ENCODE data around the gene FAXDC2. TPM values are rescaled to one million over a fixed set of nuclear protein-coding genes. Genes with fewer than 3 reads are reported as not detected.
A peak's percentile ranks its signal among the peaks of the same experiment; 100 is the strongest.

The FAXDC2 gene
- total RNA-seq, 2 donors from 2014 or later = 43.9 to 70.5 TPM

DNA sequence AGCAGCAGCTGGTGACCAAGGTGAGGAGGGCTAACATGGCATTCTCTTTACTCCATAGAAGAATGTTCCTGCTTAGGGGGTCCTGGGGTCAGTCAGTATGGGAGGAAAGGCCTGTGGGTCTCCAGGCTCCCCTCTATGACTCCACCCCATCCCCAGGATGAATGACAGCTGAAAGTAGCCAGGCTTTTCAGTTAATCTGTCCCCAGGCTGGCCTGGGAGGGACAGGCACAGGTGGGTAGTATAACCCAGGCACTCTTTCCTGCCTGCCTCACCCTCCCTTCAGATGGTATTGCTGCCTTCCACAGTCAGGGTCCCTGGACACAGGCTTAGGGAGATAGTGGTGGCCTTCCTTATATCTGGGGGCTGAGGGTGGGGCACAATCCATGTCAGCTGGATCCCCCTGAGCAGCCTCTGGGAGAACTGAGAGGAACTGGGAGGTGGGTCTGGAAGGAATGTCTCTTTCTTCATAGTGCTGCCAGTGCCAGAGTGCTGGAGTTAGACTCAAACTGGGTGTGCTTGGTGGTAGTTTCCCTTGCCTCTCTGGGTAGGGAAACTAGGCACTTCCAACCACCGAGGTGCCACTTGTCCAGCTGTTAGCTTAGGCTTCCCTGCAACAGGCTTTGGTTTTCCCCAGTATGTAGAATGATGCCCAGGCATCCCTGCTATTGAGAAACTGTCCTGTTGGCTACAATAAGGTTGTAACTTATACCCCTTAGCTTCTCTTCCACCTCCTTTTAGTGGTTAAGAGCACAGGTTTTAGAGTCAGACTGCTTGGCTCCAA is 67.4 kb downstream of the FAXDC2 start:
- H3K27ac ChIP-seq = peak overlapping the region in 1 of 2 donors; percentile 8
- H3K36me3 ChIP-seq = no peaks in the 10 kb centered on the region
- TF ChIP-seq, protein P1, sequence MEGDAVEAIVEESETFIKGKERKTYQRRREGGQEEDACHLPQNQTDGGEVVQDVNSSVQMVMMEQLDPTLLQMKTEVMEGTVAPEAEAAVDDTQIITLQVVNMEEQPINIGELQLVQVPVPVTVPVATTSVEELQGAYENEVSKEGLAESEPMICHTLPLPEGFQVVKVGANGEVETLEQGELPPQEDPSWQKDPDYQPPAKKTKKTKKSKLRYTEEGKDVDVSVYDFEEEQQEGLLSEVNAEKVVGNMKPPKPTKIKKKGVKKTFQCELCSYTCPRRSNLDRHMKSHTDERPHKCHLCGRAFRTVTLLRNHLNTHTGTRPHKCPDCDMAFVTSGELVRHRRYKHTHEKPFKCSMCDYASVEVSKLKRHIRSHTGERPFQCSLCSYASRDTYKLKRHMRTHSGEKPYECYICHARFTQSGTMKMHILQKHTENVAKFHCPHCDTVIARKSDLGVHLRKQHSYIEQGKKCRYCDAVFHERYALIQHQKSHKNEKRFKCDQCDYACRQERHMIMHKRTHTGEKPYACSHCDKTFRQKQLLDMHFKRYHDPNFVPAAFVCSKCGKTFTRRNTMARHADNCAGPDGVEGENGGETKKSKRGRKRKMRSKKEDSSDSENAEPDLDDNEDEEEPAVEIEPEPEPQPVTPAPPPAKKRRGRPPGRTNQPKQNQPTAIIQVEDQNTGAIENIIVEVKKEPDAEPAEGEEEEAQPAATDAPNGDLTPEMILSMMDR (IDR thresholded peaks at IDR 0.05) = no peak
- ATAC-seq (ENCODE audit: insufficient number of reproducible peaks, low FRiP score, low read depth) (no peak), DNase-seq (ENCODE audit: low spot score) (no peak)
- H3K9me3 ChIP-seq = no peaks in the 10 kb centered on the region
- no peak overlapping the region for H3K4me3 ChIP-seq
- H3K4me1 ChIP-seq (ENCODE audit: control insufficient read depth in 1 of 2, low read depth in 2 of 2) = peaks cover 27 to 95% of the 10 kb centered on the region in 2 donors
- H3K27me3 ChIP-seq (replicated peaks; ENCODE audit: insufficient read depth) = no peaks in the 10 kb centered on the region

DNA sequence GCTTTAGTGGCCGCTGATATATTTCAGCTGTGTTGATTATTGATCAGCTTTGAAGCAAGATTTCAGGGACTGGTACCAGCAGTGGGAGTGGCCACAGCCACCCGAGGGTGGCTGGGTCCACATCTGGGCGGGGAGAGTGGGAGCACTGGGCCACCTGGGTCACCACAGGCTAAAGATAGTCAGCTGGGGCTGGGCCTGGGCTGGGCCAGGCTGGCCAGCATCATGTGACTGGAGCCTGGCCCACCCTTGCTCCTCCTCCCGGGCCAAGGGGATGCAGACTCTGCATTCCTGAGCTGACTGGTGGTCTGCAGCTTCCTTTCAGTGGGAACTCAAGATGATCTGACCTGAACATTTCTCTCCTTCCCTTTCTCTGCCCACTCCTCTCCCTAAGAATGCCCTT is 68.1 kb downstream of the FAXDC2 start:
- H3K27ac ChIP-seq = peak overlapping the region in 1 of 2 donors; percentile 8
- no peak for DNase-seq (ENCODE audit: low spot score)
- no peak overlapping the region for H3K4me3 ChIP-seq
- no peaks in the 10 kb centered on the region for H3K36me3 ChIP-seq
- no peaks in the 10 kb centered on the region for H3K9me3 ChIP-seq
- H3K4me1 ChIP-seq (ENCODE audit: control insufficient read depth in 1 of 2, low read depth in 2 of 2) = peaks cover 22 to 88% of the 10 kb centered on the region in 2 donors
- H3K27me3 ChIP-seq (replicated peaks; ENCODE audit: insufficient read depth) = no peaks in the 10 kb centered on the region
- TF ChIP-seq, protein P1 (IDR thresholded peaks at IDR 0.05) = no peak
- ATAC-seq (ENCODE audit: insufficient number of reproducible peaks, low FRiP score, low read depth) = no peak

DNA sequence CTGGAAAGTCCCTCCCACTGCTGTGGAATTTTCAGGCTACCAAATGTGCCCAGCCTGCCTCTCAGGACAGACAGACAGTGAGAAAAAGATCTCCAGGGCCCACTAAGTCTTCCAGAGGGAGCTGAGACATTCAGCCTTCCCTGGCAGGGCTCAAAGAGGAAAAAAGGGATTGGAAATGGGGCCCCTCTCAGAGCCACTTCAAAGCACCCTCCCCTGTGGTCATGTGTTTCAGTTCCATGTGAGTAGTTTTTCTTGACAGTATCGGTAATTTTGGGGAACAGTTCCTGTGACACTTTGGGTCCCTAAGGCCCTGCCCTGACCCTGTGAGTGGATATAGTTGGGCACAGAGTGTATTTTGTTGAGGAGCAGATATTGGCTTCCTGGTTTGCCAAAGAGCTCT is 70.3 kb downstream of the FAXDC2 start:
- no peak overlapping the region for H3K4me3 ChIP-seq
- no peak for ATAC-seq (ENCODE audit: insufficient number of reproducible peaks, low FRiP score, low read depth)
- H3K4me1 ChIP-seq (ENCODE audit: control insufficient read depth in 1 of 2, low read depth in 2 of 2) = peaks cover 31 to 88% of the 10 kb centered on the region in 2 donors

DNA sequence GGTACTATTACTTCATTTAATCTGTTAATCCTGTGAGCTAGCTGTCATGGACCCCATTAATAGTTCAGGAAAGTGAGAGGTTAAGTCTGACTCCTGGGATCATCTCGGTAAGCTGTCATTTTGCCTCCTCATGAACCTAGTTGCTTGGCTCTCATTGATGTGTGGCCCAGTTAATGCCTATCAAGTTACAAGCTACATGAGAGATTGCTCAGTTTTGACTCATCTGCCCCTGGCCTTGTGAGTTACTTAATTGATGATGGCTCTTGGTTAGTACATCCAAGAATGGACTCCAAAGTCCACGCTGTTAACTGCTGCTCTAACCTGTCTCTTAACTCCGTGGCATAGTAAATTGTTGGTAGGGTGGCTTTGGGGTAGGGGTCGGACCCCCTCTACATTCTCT is 71.3 kb downstream of the FAXDC2 start:
- Histone ChIP-seq H3K36me3 (no peaks in the 10 kb centered on the region), H3K4me3 (no peak overlapping the region), H3K9me3 (no peaks in the 10 kb centered on the region), H3K27me3 (replicated peaks; ENCODE audit: insufficient read depth) (no peaks in the 10 kb centered on the region), H3K27ac (no peak overlapping the region), H3K4me1 (ENCODE audit: control insufficient read depth in 1 of 2, low read depth in 2 of 2) (peaks cover 29 to 88% of the 10 kb centered on the region in 2 donors)
- ATAC-seq (ENCODE audit: insufficient number of reproducible peaks, low FRiP score, low read depth) = no peak
- DNase-seq (ENCODE audit: low spot score) = no peak
- TF ChIP-seq, protein P1 (IDR thresholded peaks at IDR 0.05) = no peak

More for the DNA sequence above, 70.3 kb downstream of the FAXDC2 start:
- no peaks in the 10 kb centered on the region for H3K9me3 ChIP-seq
- DNase-seq (ENCODE audit: low spot score) = no peak
- H3K27ac ChIP-seq = no peak overlapping the region
- no peaks in the 10 kb centered on the region for H3K36me3 ChIP-seq
- H3K27me3 ChIP-seq (replicated peaks; ENCODE audit: insufficient read depth) = no peaks in the 10 kb centered on the region
- TF ChIP-seq, protein P1 (IDR thresholded peaks at IDR 0.05) = no peak

DNA sequence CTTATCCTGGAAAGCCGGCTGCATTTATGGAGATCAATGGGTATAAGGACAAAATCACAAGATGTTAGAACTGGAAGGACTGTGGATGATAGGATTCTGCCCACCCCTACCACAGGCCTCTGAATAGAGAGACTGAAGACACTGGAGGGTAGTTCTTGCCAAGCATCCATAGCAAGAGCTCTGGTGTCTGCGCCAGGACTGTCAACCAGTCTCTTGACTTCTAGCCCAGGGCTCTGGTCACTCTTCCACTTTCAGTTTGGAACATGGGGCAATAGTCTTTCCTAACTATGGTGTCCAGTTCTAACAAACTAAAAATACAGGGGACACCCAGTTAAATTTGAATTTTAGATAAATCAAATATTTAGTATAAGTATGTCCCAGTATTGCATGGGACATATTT is 71.9 kb downstream of the FAXDC2 start:
- no peaks in the 10 kb centered on the region for H3K36me3 ChIP-seq
- ATAC-seq (ENCODE audit: insufficient number of reproducible peaks, low FRiP score, low read depth) (no peak), DNase-seq (ENCODE audit: low spot score) (no peak)
- H3K4me3 ChIP-seq = no peak overlapping the region
- H3K9me3 ChIP-seq = no peaks in the 10 kb centered on the region
- H3K4me1 ChIP-seq (ENCODE audit: control insufficient read depth in 1 of 2, low read depth in 2 of 2) = peaks cover 30 to 88% of the 10 kb centered on the region in 2 donors
- H3K27ac ChIP-seq = no peak overlapping the region
- no peaks in the 10 kb centered on the region for H3K27me3 ChIP-seq (replicated peaks; ENCODE audit: insufficient read depth)
- TF ChIP-seq, protein P1 (IDR thresholded peaks at IDR 0.05) = no peak

All from thoracic aorta (tissue), 2 donors.